NCI-H187 treated with DMSO at 0.1 percent for 48 hours (cell line): ENCODE results near the gene LCE1F.

ENCODE experiments used
- DNase-seq: peaks from one replicate; lab custom pipeline; 2025; lab: John Stamatoyannopoulos, UW

Gene LCE1F

GRCh38 chr1:152776361-152776760 is 1.4 kb downstream of the LCE1F start:
- no peak for DNase-seq

GRCh38 chr1:152777510-152778137 is 2.7 kb downstream of the LCE1F start:
- DNase-seq, result no peak

GRCh38 chr1:152783095-152783494 is 8.2 kb downstream of the LCE1F start:
- DNase-seq, result no peak

- DNase-seq, result no peak
Observed at GRCh38 chr1:152786077-152786476, 11.1 kb downstream of the LCE1F start, which contains the start of gene LCE1E. LCE1E (plus strand) TSS chr1:152786257; CDS start chr1:152787300, 1,043 bp downstream.

GRCh38 chr1:152795686-152796085 is 20.7 kb downstream of the LCE1F start:
- DNase-seq, result no peak

- no peak for DNase-seq
Observed at GRCh38 chr1:152796421-152796820, 21.5 kb downstream of the LCE1F start, which contains the start of gene LCE1D. LCE1D (plus strand) TSS chr1:152796721; CDS start chr1:152797795, 1,074 bp downstream.

- no peak for DNase-seq
Observed at GRCh38 chr1:152801333-152801732, 26.4 kb downstream of the LCE1F start.

- DNase-seq, result no peak
Observed at GRCh38 chr1:152806576-152806975, 31.6 kb downstream of the LCE1F start, which contains the start of gene LCE1C. LCE1C (minus strand) TSS chr1:152806651; CDS start chr1:152805478, 1,173 bp downstream.

- DNase-seq, result no peak
Observed at GRCh38 chr1:152811050-152811449, 36.1 kb downstream of the LCE1F start.

GRCh38 chr1:152811671-152812070 is 36.7 kb downstream of the LCE1F start, which contains the start of gene LCE1B:
LCE1B (plus strand) TSS chr1:152811971; CDS start chr1:152812447, 476 bp downstream.
- DNase-seq, result no peak

- no peak for DNase-seq
Observed at GRCh38 chr1:152817309-152817708, 42.4 kb downstream of the LCE1F start.

- no peak for DNase-seq
Observed at GRCh38 chr1:152823294-152823693, 48.4 kb downstream of the LCE1F start.

GRCh38 chr1:152824964-152825363 is 50.0 kb downstream of the LCE1F start:
- DNase-seq, result no peak
